ENCODE results near the gene FAM151B. TPM values are rescaled to one million over a fixed set of nuclear protein-coding genes. Genes with fewer than 3 reads are reported as not detected.

FAM151B gene
- total and polyA plus RNA-seq, 9 of the 15 experiments (the other 6 are each of a cell fraction or from before 2014, with no cell fraction given): 0.10 to 0.46 (median 0.22) TPM; not detected in 2

- H3K79me2 ChIP-seq (ENCODE audit: control insufficient read depth, insufficient read depth, low read length): no peaks in the 10 kb centered on the region
- peak; percentile 5 for TF ChIP-seq RBM25 (IDR thresholded peaks at IDR 0.05; ENCODE audit: low read depth, low read length, severe bottlenecking)
- TF ChIP-seq CHD2 (IDR thresholded peaks at IDR 0.05; ENCODE audit: low read depth, low read length): peak; percentile 87
- no peak for TF ChIP-seq ZNF274 (IDR thresholded peaks at IDR 0.05; ENCODE audit: borderline replicate concordance, low read depth, low read length)
- TF ChIP-seq HIVEP1 (CRISPR knock-in tag; IDR thresholded peaks at IDR 0.05): no peak
- no peaks in the 10 kb centered on the region for H3K9me1 ChIP-seq (ENCODE audit: control insufficient read depth, insufficient read depth, low read length)
- BruUV-seq (replicated peaks): no TSS peak
- peak; percentile 54 for ATAC-seq
- 8% methylated on average over 6 of the region's 6 CpGs for WGBS (ENCODE audit: insufficient coverage, low coverage, missing lambda C conversion rate)
- H3K27me3 ChIP-seq (ENCODE audit: control insufficient read depth in 2 of 2, insufficient read depth in 2 of 2, low read length in 2 of 2): no peaks in the 10 kb centered on the region
- no peaks in the 10 kb centered on the region for H3K9me3 ChIP-seq (replicated peaks; ENCODE audit: control insufficient read depth, insufficient read depth, low read depth, low read length)
- no peaks in the 10 kb centered on the region for H4K20me1 ChIP-seq (replicated peaks; ENCODE audit: control insufficient read depth, insufficient read depth, low read length)
- peak overlapping the region; percentile 23; the same call in 1 of the 2 replicates for H2AFZ ChIP-seq (ENCODE audit: low read depth, low read length)
- in situ Hi-C loops (cut with MboI) (no loop called here), intact Hi-C loops (cut with micrococcal nuclease) (no loop called here)
- ChIA-PET CTCF (ENCODE audit: low intra/inter-chr PET ratio) (no interaction called here), POLR2A (no interaction called here)
- no peak overlapping the region for H3K4me3 ChIP-seq
- H3K4me2 ChIP-seq (ENCODE audit: insufficient read depth, low read length): no peak overlapping the region
- no peak for FAIRE-seq
- H3K9ac ChIP-seq (ENCODE audit: insufficient read depth in 1 of 2, low read depth in 2 of 2, low read length in 2 of 2): no peak overlapping the region
- no peak for DNase-seq (ENCODE audit: extremely low read depth in 1 of 4, low spot score in 3 of 4)
- no peaks in the 10 kb centered on the region for H3K4me1 ChIP-seq (replicated peaks in 1 of 2; ENCODE audit: control insufficient read depth in 2 of 2, insufficient read depth in 2 of 2, low read length in 2 of 2)
- no peak overlapping the region for H3K27ac ChIP-seq (ENCODE audit: extremely low read depth, low read depth, low read length)
- H3K36me3 ChIP-seq (ENCODE audit: control insufficient read depth, insufficient read depth, low read length): no peaks in the 10 kb centered on the region
Measured at GRCh38 chr5:80584770-80585169, 96.9 kb downstream of the FAM151B start.

GRCh38 chr5:80588858-80589540 lies 101.1 kb downstream of the FAM151B start:
- CTCF ChIA-PET (ENCODE audit: low intra/inter-chr PET ratio): no interaction called here
- no peaks in the 10 kb centered on the region for H3K9me1 ChIP-seq (ENCODE audit: control insufficient read depth, insufficient read depth, low read length)
- H2AFZ ChIP-seq (ENCODE audit: low read depth, low read length): 0 out of 2 replicates have a peak overlapping the region, but pooled peaks have one; percentile 12
- no peak overlapping the region for H3K9ac ChIP-seq (ENCODE audit: insufficient read depth in 1 of 2, low read depth in 2 of 2, low read length in 2 of 2)
- DNase-seq (ENCODE audit: extremely low read depth in 1 of 4, low spot score in 3 of 4) (no peak), ATAC-seq (no peak), FAIRE-seq (no peak)
- in situ Hi-C loops (cut with MboI) (no loop called here), intact Hi-C loops (cut with micrococcal nuclease) (no loop called here)
- H4K20me1 ChIP-seq (replicated peaks; ENCODE audit: control insufficient read depth, insufficient read depth, low read length): no peaks in the 10 kb centered on the region
- BruUV-seq (replicated peaks): no TSS peak
- H3K9me3 ChIP-seq (replicated peaks; ENCODE audit: control insufficient read depth, insufficient read depth, low read depth, low read length): no peaks in the 10 kb centered on the region
- H3K4me1 ChIP-seq (replicated peaks in 1 of 2; ENCODE audit: control insufficient read depth in 2 of 2, insufficient read depth in 2 of 2, low read length in 2 of 2): no peaks in the 10 kb centered on the region; a peak in 1 of 5 replicates
- H3K79me2 ChIP-seq (ENCODE audit: control insufficient read depth, insufficient read depth, low read length): no peaks in the 10 kb centered on the region
- 32% methylated on average over 7 of the region's 8 CpGs for WGBS (ENCODE audit: insufficient coverage, low coverage, missing lambda C conversion rate)
- no peak overlapping the region for H3K27ac ChIP-seq (ENCODE audit: extremely low read depth, low read depth, low read length)
- H3K4me3 ChIP-seq: no peak overlapping the region
- POLR2A ChIA-PET: no interaction called here
- H3K4me2 ChIP-seq (ENCODE audit: insufficient read depth, low read length): no peak overlapping the region
- H3K27me3 ChIP-seq (ENCODE audit: control insufficient read depth in 2 of 2, insufficient read depth in 2 of 2, low read length in 2 of 2): peaks cover 4 to 5% of the 10 kb centered on the region in 2 experiments; a peak in 4 of 5 replicates
- no peaks in the 10 kb centered on the region for H3K36me3 ChIP-seq (ENCODE audit: control insufficient read depth, insufficient read depth, low read length)
- TF ChIP-seq ZC3H11A (IDR thresholded peaks at IDR 0.05; ENCODE audit: low read depth, low read length) (no peak), SIX5 (IDR thresholded peaks at IDR 0.05; ENCODE audit: borderline replicate concordance in 1 of 2, insufficient read depth in 1 of 2, low read depth in 1 of 2, low read length in 2 of 2) (no peak), CCAR2 (IDR thresholded peaks at IDR 0.05; ENCODE audit: low read depth, low read length) (no peak), ZNF354B (CRISPR knock-in tag; IDR thresholded peaks at IDR 0.05) (no peak), EP300 (IDR thresholded peaks at IDR 0.05; ENCODE audit: low read length) (no peak), HCFC1 (IDR thresholded peaks at IDR 0.05; ENCODE audit: low read depth, low read length) (no peak), ZBTB43 (CRISPR knock-in tag; IDR thresholded peaks at IDR 0.05) (no peak), NFIX (CRISPR knock-in tag; IDR thresholded peaks at IDR 0.05; ENCODE audit: low read depth) (no peak), TAF9B (IDR thresholded peaks at IDR 0.05; ENCODE audit: partially characterized antibody) (no peak), MIER1 (IDR thresholded peaks at IDR 0.05; ENCODE audit: low read depth) (no peak), HSF4 (CRISPR knock-in tag; IDR thresholded peaks at IDR 0.05; ENCODE audit: borderline replicate concordance) (no peak), ILF3 (IDR thresholded peaks at IDR 0.05; ENCODE audit: borderline replicate concordance) (no peak), SRSF9 (IDR thresholded peaks at IDR 0.05; ENCODE audit: borderline replicate concordance, low read depth, low read length) (no peak)
